ENCODE results near the gene ARNT2. TPM values are rescaled to one million over a fixed set of nuclear protein-coding genes. Genes with fewer than 3 reads are reported as not detected.

ARNT2 gene
- polyA plus RNA-seq, 2 of the 4 experiments (the other 2 are of a cell fraction), result 8.9 to 17.0 TPM

DNA sequence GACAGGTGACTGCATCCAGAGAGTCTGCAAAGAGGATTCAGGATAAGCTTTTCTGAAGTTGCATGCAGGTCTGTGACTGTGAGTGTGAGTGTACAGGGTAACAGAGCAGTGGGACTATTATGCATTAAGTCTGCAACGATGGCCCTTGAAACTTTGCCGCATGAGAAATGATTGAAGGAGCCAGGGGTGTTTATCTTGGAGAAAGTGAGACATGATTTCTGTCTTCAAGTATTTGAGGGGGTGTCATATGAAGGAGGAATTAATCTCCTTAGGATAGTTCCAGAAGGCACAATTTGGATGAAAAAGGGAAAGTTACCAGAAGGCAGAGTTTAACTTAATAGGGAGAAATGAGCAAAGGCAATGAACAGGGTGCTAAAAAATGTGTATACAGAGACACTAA lies 119.6 kb downstream of the ARNT2 start:
- CTCF ChIA-PET, result no interaction called here
- ATAC-seq, result no peak
- Histone ChIP-seq H3K9me3 (no peaks in the 10 kb centered on the region), H3K4me1 (no peaks in the 10 kb centered on the region), H3K4me2 (no peak overlapping the region), H3K27ac (no peak overlapping the region), H3K4me3 (no peak overlapping the region)
- no peak for TF ChIP-seq SREBF2 (IDR thresholded peaks at IDR 0.05)
- DNase-seq (ENCODE audit: low read depth in 1 of 2, low spot score in 1 of 2), result no peak
- FAIRE-seq, result no peak
- POLR2A ChIA-PET, result no interaction called here
- WGBS (ENCODE audit: missing lambda C conversion rate), result 97% methylated on average over 2 of the region's 2 CpGs

DNA sequence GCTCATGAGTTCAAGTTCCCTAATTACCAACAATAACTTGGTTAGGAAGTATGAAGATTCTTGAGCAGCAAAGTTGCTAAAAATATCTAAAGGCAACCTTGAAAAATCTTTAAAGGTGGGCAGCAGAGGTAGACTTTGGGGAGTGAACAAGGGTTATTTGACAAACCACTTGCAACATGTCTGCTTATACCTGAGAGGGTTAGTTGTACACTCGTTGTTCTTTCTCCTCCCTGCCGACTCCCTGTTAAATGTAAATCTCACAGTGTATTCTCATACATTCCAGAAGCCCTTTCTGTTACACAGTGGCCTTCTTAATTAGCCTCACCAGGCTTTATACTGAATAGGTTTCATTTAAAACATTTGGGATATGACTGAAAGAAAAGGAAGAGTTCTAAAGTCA lies 121.7 kb downstream of the ARNT2 start:
- ChIA-PET POLR2A (no interaction called here), CTCF (interaction anchor here (0.6 to 1.7 kb wide), 4 partner anchors 9 to 33 kb away, joined by 3 to 4 read pairs (median 3); no protein-coding TSS in a partner anchor)
- DNase-seq (ENCODE audit: low read depth in 1 of 2, low spot score in 1 of 2) (no peak), FAIRE-seq (no peak), ATAC-seq (no peak)
- no peak for TF ChIP-seq KDM5A (IDR thresholded peaks at IDR 0.05)
- no peak for TF ChIP-seq POLR2AphosphoS2 (conservative IDR thresholded peaks at IDR 0.05; ENCODE audit: low read length)
- TF ChIP-seq ZNF302 (CRISPR knock-in tag; IDR thresholded peaks at IDR 0.05), result no peak
- no peak for TF ChIP-seq HOXB13 (CRISPR knock-in tag; IDR thresholded peaks at IDR 0.05; ENCODE audit: low read depth)
- no peak for TF ChIP-seq HMGXB4 (CRISPR knock-in tag; IDR thresholded peaks at IDR 0.05; ENCODE audit: borderline replicate concordance)
- TF ChIP-seq PBX3 (IDR thresholded peaks at IDR 0.05), result no peak
- no peak for TF ChIP-seq CEBPB (IDR thresholded peaks at IDR 0.05)
- no peak for TF ChIP-seq JUNB (IDR thresholded peaks at IDR 0.05)
- no peak for TF ChIP-seq GATA3 (IDR thresholded peaks at IDR 0.05; ENCODE audit: borderline replicate concordance)
- TF ChIP-seq, protein P1, sequence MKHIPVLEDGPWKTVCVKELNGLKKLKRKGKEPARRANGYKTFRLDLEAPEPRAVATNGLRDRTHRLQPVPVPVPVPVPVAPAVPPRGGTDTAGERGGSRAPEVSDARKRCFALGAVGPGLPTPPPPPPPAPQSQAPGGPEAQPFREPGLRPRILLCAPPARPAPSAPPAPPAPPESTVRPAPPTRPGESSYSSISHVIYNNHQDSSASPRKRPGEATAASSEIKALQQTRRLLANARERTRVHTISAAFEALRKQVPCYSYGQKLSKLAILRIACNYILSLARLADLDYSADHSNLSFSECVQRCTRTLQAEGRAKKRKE (CRISPR knock-in tag; IDR thresholded peaks at IDR 0.05; ENCODE audit: low read depth), result no peak
- TF ChIP-seq FOSL2 (IDR thresholded peaks at IDR 0.05), result no peak
- TF ChIP-seq FOSL2 (CRISPR knock-in tag; IDR thresholded peaks at IDR 0.05), result no peak
- no peak for TF ChIP-seq NR3C1 (IDR thresholded peaks at IDR 0.05)
- TF ChIP-seq CBX2 (IDR thresholded peaks at IDR 0.05; ENCODE audit: borderline replicate concordance, low read depth), result no peak
- TF ChIP-seq TP53 (CRISPR knock-in tag; IDR thresholded peaks at IDR 0.05), result no peak
- TF ChIP-seq RARB (CRISPR knock-in tag; IDR thresholded peaks at IDR 0.05), result no peak
- no peaks in the 10 kb centered on the region for H3K4me1 ChIP-seq
- H3K4me3 ChIP-seq, result no peak overlapping the region
- H3K4me2 ChIP-seq, result no peak overlapping the region
- no peaks in the 10 kb centered on the region for H3K9me3 ChIP-seq
- WGBS (ENCODE audit: missing lambda C conversion rate), result 75% methylated on average over 2 of the region's 2 CpGs
- H3K27ac ChIP-seq, result no peak overlapping the region

DNA sequence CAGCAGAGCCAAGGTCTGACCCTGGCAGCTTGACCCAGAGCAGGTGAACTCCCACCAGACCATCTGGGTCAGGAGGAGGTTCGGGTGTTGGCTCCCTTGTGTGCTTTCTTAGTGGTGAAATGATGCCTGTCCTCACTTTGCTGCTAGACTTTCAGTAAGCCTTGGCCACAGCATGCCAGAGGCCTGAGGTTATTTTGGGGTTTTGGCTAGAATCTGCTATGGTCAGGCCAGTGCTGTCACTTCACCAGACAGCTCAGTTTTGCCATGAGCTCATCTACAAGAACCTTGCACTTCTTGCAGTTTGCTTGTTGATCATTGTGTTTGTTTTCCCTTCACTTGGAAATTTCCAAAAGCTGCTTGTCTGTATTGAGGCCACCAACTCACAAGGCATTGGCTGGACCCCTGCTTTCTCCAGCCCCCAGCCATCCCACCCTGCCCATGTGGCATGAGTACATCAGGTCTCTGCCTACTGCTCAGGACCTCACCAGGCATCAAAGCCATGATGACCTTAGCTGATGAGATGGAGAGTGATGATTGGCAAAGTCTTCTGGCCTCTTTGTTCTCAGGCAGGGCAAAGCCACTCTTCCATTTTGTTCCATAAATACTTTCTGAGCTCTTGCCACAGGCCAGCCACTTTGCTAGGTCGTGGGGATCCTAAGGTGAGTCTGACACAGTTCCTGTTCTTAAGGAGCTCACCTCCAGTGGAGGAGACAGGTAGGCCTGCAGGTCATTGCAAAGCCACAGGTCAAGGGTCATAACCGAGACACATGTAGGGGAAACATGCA lies 122.6 kb downstream of the ARNT2 start:
- TF ChIP-seq POLR2A (IDR thresholded peaks at IDR 0.05; ENCODE audit: low read length), result no peak
- TF ChIP-seq ESRRA (IDR thresholded peaks at IDR 0.05; ENCODE audit: borderline replicate concordance, low read length), result no peak
- no peak for TF ChIP-seq EHF (CRISPR knock-in tag; IDR thresholded peaks at IDR 0.05)
- no peak for TF ChIP-seq BHLHE40 (IDR thresholded peaks at IDR 0.05; ENCODE audit: low read depth, low read length)
- TF ChIP-seq CBX2 (IDR thresholded peaks at IDR 0.05; ENCODE audit: borderline replicate concordance, low read depth), result no peak
- TF ChIP-seq MAZ (IDR thresholded peaks at IDR 0.05; ENCODE audit: borderline replicate concordance, low read depth, low read length), result no peak
- TF ChIP-seq HOXB5 (CRISPR knock-in tag; IDR thresholded peaks at IDR 0.05), result no peak
- TF ChIP-seq FOXS1 (CRISPR knock-in tag; IDR thresholded peaks at IDR 0.05), result no peak
- no peak for TF ChIP-seq JUNB (IDR thresholded peaks at IDR 0.05)
- TF ChIP-seq FOSB (CRISPR knock-in tag; IDR thresholded peaks at IDR 0.05), result no peak
- no peak for TF ChIP-seq HMGXB4 (CRISPR knock-in tag; IDR thresholded peaks at IDR 0.05; ENCODE audit: borderline replicate concordance)
- DNase-seq (ENCODE audit: low read depth in 1 of 2, low spot score in 1 of 2) (no peak), ATAC-seq (no peak), FAIRE-seq (no peak)
- Histone ChIP-seq H3K27ac (no peak overlapping the region), H3K4me1 (no peaks in the 10 kb centered on the region), H3K4me2 (no peak overlapping the region), H3K4me3 (no peak overlapping the region), H3K9me3 (no peaks in the 10 kb centered on the region)
- ChIA-PET CTCF (interaction anchor here (1.1 to 2.0 kb wide), 3 partner anchors 8 to 10 kb away, joined by 3 to 6 read pairs (median 4); no protein-coding TSS in a partner anchor), POLR2A (no interaction called here)
- 37% methylated on average over 3 of the region's 3 CpGs for WGBS (ENCODE audit: missing lambda C conversion rate)

All from A549 (cell line).